ENCODE results near the gene GDPD5.

Gene GDPD5

GRCh38 chr11:75471176-75471973 is 54.4 kb downstream of the GDPD5 start:
- DNase-seq (ENCODE audit: low read depth): no peak

GRCh38 chr11:75470476-75471080 is 55.2 kb downstream of the GDPD5 start:
- DNase-seq (ENCODE audit: low read depth): no peak

DNA sequence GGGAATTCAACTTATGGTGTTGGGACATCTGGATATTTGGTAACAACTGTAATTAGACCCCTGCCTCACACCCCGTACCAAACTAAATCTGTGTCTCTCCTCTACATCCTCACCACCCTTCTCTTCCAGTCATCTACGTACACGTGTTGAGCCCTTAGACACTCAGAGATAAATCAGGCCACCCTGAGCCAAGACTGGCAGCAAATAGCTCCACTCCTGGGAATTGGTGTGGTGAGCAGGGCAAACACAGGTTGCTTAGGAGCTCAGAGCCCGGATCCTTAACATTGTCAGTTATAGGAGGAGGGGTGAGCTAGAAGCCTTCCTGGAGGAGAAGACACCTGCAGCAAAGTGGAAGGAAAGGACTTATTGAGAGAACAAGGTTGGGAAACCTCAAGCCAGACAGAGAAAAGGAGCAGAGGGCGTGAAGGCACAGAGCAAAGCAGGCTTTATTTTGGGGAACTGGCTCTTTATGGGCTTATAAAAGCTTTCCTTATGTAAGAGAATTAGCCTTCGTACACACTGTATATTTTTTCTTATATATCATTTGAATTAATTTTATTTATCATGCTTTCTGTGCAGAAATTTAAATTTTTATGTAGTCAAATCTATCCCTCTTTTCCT is 55.8 kb downstream of the GDPD5 start:
- no peak for DNase-seq (ENCODE audit: low read depth)

DNA sequence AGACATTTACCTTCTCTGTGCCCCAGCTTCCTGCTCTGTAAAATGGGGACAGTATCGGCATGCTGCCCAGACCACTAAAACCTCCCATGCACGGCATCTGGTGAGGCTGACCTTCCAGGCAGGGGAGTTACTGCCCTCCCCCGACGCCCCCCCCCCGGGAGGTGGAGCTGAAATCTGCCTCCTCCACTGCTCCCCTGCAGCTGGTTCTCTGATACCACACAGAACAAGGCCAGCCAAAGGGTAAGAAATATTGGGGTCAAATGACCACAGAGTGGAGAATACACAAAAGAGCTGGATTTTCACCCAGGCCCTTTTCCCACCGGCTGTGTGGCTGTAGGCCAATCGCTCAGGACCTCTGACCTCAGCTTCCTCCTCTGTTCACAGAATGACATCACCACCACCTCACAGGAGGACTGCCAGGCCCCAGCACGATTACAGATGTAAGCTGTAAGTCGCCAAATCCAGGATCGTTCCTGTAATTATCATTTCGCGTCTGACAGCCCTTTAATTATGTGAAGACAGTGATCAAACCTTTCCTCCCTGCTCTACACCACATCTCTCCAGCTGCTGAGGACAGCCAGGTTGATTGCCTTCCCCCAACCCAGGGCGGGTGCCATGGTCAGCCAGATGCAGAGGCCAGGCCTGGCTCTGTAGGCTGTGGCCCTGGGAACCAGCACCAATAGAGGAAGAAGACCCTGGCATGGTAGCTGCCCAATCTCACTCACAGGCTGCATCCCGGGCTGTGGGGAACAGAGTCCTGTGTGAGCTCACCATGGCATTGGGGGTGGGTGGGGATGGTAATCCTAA is 57.0 kb downstream of the GDPD5 start:
- DNase-seq (ENCODE audit: low read depth): no peak

DNA sequence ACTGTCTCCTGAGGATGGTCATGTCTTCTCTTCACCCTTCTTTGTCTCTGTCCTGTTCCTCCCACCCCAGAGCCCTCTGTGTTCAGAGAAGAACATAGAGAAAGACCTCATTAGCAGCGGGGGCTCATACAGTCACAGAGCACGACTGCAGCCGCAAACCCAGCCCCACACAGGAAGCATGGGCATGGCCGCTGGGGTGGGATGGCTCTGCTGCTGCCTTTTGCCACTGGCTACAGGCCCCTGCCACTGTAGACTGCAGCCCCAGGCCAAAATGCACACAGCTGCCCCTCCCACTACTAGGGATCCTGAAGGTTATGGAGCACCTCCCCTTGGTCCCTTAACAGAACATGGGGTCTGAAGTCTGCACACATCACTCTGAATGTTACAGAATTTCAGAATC is 57.9 kb downstream of the GDPD5 start:
- no peak for DNase-seq (ENCODE audit: low read depth)

DNA sequence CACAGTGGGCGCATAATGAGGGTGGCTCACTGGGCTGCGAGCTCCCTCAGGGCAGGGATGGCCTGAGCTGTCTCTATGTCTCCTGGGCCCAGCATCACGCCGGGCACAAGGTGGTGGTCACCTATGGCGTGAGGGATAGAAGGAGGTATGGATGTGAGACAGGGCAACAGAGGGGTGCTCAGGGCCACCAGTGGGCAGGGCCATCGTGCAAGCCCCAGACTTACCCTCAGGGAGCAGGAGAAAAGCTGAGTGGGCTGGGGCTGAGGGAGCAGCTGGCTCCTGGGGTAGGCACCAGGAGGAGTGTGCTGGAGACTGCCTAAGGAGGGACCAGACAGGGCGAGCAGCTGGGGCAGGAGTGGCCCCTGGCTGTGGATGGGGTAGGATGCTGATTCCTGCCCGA is 58.4 kb downstream of the GDPD5 start:
- DNase-seq (ENCODE audit: low read depth): no peak

- DNase-seq (ENCODE audit: low read depth): no peak
These were observed 59.8 kb downstream of the GDPD5 start for GRCh38 chr11:75465701-75466531.

DNA sequence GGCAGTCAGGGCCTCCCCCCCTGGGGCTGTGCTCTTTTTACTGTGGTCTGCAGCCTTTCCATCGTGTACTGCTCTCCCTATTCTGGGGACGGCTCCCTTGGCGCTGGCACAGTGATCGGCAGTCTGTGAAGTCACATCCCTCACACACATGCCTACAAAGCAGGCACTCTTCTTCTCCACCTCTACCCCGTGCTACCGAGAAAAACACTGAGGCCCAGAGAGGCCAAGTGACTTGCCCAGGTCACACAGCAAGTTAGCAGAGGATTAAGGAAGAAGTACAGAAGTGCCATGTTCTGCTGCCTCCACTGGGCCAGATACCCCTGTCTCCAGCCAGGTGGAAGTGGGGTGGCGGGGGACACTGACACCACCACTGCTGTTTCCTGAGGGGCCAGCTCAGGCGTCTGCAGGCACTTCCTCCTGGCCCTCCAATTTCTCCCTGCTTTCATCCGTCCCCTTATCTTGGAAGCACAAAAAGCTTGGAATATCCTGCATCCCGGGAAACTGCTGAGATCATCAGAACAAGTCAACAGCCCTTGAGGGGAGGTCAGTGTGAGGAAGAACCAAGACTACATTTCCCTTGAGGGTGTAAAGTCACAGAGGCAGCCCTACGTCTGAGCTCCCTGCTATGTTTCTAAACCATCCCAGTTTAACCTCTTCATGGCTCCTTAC is 62.5 kb downstream of the GDPD5 start:
- DNase-seq (ENCODE audit: low read depth): no peak

DNA sequence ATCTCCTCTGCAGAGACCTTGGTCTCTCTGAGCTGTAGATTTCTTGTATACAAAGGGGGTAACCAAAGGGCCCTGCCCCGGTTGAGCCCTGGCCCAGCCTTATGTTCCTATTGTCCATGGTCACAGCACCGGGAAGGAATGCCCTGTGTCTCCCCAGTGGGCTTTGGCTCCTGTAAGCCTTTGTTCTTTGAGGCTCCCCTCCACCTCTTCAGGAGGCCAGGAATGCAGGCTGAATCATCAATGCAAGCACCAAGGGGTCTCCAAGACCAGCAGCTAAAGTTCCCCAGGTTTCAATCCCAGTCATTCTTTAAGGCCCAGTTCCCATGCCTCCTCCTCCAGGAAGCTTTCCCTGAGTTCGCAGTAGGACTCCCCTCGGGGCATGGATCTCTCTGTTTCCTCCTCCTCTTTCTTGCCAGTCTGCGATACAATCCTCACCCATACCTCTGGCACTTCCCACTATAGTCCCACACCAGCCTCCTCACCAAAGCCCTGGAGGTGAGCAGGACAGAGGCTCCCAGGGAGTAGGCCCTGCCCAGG is 63.6 kb downstream of the GDPD5 start:
- no peak for DNase-seq (ENCODE audit: low read depth)

DNA sequence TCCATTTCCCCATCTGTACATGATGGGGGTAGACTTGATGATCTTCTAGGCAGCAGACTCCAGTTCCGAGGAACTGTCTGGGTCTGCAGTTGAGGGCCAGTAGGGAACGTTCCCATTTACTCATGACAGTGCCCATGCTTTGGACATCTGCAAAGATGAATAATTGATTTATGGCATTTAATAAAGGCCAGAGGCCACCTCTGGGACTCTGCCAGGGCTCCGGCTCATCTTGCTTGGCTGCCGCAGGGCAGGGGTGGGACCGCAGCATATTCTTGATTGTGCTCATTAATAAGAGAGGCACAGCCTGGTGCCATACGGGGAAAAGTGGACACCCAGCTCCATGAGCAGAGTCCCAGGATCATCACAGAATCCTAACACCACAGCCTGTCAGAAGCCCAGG is 64.6 kb downstream of the GDPD5 start:
- DNase-seq (ENCODE audit: low read depth): no peak

DNA sequence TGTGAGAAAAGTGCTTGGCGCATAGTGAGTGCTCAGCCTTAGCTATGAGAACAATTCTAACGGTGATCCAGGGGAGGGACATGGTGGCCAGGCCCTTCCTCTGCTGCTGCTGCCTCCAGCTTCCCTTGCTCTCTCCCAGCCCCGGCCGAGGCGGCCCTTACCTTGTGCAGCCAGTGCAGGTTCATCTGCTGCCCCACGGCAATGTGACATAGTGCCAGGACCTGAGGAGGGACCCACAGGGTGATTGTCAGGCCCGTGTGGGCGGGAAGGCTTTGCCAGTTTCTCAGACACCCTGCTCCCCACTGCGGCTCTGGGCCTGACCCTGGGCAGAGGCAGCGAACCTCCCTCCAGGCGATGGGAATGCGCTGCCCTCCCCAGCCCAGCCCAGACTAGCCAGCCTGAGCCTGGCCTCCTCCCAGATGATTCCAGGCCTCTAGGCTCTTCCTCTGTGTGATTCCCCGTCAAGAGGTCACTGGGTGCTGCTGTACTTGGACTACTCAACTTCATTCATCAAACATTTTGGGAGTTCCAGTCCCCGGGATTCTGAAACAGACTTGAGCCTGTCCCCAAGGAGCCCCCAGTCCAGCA is 69.1 kb downstream of the GDPD5 start:
- no peak for DNase-seq (ENCODE audit: low read depth)

DNA sequence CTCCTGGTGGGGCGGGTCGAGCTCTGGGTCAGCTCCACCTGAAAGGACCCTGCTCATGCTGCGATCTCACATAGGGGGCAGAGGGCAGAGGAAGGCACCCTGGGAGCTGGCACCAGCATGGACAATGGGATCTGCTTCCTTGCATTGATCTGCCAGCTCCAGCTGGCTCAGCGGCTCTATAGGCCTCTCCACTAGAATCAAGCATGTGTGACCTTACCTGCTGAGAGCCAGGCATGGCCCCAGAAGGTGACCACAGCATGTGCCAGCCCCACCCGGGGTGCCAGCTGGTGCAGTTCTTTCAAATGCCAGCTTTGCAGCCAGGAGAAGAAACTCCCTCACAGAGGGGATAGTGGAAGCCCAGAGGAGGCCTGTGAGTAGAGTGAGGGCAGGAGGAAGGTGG is 70.8 kb downstream of the GDPD5 start:
- no peak for DNase-seq (ENCODE audit: low read depth)

- no peak for DNase-seq (ENCODE audit: low read depth)
These were observed 71.7 kb downstream of the GDPD5 start for GRCh38 chr11:75453916-75454655.

- DNase-seq (ENCODE audit: low read depth): no peak
These were observed 74.6 kb downstream of the GDPD5 start for GRCh38 chr11:75450826-75451821.

GRCh38 chr11:75450236-75450635 is 75.5 kb downstream of the GDPD5 start:
- no peak for DNase-seq (ENCODE audit: low read depth)

DNA sequence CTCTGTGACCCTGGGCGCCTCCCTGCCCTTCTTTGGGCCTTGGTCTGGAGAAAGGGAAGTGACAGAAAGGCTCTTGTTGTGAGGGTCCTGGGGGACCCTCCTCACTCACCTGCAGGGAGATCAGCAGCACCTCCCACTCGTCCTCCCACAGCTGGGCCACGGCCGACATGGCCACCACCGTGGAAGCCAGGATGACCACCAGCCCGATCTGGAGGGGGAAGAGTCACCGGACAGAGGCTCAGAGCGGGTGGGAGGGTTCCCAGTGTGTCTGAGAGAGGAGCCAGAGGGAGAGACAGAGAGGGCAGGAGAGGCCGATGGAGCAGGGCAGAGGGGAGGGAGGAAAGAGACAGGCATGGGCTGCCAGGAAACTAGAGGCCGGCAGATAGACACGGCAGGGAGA is 76.0 kb downstream of the GDPD5 start:
- no peak for DNase-seq (ENCODE audit: low read depth)

- no peak for DNase-seq (ENCODE audit: low read depth)
These were observed 76.5 kb downstream of the GDPD5 start for GRCh38 chr11:75449271-75449670.

- no peak for DNase-seq (ENCODE audit: low read depth)
These were observed 78.3 kb downstream of the GDPD5 start for GRCh38 chr11:75447415-75447814.
